Renal cortical epithelial cell (primary cell): Measurements from ENCODE around the gene DIAPH3. TPM values are rescaled to one million over a fixed set of nuclear protein-coding genes. Genes with fewer than 3 reads are reported as not detected.

Experiments
- DNase-seq: peaks from one replicate; pipeline ENCODE4 v3.0.0-alpha.2; 2011; ENCODE audit warnings: low read depth
- total RNA-seq: library from RNA; depleted of rRNA; stranded (reverse); fragments of >200 nt; gene quantifications from 2 replicates; pipeline ENCODE4 v1.2.3, GENCODE V29; 2014

Gene DIAPH3
- total RNA-seq, 1 donor from 2014 or later = 20.8 TPM

DNA sequence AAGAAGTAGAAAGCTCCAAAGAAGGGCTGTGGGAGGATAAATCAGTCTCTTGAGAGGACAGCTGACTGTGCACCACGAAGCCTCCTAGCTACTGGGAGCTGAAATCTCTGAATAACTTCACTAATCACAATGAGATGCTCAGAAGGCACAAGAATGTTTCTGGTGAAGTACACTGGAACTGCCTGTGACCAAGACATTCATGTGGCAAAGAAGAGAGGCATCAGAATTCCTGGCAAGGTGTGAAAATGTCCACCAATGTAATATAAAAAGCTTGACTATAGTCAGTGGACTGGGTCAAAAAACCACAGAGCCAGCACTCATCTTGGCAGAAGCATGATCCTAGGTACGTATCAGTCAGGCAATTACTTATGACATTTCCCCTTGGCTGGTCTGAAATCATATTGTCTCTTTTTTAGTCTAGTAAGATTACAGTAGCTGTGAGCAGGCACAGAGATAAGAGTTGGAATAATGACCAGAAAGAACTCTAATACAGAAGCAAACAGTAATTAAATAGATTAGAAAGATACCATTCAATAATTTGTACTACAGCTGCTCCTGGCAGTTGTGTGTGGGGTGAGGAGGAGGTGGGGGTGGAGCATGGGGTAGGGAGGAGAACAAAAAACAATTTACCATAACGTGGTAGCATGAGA, 434.7 kb downstream of the DIAPH3 start:
- DNase-seq = peak; percentile 48

DNA sequence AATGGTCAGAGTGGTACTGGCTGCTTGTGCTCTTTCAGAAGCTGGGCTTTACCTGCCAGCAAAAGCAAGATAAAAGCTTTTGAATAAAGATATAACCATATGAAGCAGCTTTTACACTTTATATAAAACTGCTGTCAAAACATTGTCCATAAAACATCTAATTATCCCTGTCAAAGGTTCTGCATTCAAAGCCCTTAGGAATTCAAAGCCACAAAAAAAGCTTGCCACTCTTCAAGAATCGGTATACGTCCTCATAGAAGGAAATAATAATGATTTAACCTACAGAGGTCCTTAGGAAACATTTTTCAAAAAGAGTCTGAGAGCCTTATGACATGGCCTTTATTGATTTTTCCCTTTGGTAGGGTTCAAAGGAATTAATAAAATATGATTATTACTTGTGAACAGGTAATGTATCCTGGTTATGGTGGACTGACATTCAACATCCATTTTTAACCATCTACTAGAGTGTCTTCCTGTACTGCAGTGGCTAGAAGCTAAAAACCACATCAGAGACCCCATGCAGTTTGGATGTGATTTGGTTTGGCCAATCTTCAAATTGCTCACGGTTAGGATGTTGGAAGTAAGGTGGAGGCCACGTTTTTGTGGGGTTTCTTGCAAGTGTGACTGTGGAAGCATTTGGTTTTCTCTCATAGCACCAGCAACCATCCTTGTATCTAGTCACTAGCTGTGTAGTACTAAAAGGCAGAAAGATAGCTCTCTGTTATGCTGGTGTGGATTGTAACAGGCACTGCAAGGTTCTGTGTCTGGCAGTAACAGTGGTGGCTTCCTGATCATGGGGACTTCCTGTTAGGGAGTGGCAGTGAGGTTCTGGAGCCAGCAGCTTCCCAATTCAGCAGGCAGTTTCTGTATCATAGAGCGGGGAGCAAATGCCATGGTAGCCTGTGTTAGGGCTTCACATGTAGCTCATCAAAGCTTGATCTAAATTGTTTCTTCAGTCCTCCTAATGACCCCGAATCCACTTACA, 441.5 kb downstream of the DIAPH3 start:
- DNase-seq = no peak

DNA sequence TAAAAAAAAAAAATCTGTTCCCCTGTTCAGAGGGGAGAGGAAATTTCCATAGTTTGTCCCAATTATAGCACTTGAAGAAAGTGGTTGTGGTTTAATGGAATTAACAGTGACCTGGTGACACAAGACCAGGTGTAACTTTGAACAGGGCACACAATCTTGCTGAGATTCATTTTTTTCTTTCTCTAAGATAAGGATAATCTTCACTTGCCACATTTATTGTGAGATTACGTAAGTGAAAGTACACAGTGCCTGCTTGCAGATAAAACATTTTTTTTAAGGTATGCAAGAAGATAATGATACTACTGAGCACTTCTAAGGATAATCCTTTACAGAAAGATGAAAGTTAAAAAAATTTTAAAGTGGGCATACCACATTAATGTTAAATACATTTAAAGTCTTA, 448.1 kb downstream of the DIAPH3 start:
- DNase-seq = no peak

DNA sequence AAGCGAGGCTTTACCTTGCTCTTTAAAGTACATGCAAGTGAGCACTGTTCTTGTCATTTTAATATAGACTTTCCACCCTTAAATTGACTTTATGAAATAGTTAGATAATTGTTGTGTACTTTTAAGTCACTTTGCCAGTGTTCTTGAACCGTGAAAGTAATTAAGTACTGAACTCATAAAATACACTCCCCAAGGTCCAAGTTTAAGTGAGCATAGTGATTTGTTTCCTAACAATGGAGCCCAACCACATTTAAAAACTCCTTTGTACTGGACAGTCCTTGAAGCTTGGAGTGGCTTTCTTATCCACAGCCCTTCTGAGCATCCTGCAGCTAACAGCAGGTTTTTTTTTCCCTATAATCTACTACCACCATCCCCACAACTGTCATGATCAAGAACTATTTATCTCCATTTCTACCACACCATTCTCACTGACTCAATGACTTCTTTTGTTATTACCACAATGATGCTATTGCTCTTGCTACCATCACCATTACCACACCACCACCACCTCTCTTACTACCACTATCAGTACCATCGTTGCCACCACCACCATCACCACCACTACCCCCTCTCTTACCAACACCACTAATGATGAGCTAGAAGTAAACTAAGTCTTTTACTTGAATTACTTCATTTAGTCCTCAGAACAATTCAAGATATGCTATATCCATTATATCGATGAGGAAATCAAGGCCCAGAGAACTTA, 452.6 kb downstream of the DIAPH3 start:
- DNase-seq = peak; percentile 67

DNA sequence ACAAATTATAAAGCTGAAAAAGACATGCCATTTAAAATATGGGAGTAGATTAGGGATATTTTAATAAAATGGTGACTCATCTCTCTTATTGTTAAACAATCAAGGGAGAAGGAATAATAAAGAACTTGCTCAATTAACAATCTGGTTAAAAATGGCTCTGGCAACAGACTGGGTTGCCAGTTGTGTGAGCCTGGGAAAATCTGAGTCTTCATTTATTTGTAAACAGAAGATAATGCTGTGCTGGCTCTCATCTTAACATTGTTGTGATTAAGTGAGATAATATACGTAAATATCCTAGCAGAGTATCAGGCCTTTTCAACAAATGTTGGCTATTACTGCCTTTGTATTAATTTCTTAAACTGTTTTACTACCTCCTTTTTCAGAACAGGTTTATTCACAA, 453.3 kb downstream of the DIAPH3 start:
- no peak for DNase-seq

DNA sequence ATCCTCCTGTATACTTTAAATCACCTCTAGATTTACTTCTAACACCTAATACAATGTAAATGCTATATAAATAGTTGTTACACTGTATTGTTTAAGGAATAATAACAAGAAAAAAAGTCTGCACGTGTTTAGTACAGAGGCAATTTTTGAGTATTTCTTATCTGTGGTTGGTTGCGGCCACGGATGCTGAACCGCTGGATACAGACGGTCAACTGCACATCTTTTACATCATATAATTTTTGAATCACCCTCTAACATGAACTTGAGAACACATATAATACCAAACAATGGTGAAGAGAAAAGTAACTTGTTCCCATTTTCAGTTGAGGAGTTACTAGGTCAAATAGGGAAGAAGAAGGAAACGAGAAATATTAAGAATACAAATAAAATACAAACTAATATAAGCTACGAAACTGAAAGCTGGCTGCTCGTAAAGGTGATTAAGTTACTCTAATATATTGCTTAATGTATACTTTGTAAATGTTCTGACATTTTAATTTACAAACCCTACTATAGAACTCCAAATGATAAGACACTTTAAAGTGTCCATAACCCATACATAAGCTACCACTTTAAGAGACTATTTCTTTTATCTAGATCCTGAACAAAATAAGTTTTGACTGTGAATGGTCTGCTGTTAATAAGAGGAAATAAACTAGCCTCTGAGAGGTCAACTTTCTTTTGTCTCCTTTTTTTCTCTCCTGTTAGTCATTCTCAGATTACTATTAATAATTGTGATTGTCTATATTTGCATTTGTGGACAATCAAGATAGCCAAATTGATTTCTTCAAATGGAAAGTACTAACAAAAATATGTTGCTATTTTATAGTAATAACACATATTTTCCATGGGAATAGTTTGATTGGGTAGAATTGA, 457.4 kb downstream of the DIAPH3 start:
- DNase-seq = no peak

DNA sequence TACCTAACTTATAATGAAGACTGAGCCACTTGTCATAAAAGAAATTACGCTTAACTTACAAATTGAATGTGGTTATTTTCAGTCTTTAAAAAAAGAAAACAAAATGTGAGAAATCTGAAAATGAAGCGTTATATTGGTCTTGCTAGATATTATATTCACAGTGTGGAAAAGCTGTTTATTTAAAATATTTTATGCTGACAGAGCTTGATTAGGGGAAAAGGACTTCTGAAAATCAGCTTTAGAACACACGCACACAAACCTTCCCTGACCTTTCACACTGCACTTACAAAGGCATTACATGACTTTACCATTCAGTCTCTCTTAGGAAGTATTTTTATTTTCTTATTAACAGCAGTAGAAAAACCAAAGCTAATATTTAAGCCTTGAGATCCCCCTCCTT, 461.5 kb downstream of the DIAPH3 start:
- DNase-seq = no peak

DNA sequence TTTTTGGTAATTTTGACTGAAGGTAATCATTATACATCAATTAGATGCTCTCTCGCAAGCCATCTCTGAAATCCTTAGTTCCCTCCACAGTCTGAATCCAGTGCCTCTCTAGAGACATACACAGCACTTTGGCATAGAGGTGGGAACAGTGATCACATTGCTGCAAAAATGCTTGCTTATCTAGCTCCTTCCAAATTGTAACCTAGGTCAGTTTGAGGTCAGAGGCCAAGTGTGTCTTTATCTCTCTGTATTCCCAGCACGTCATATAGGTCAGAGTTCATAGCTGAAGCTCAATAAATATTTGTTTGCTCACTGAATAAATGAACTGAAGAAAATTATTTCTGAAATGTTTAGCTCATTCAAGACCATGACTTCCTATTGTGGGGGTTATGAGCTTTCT, 462.5 kb downstream of the DIAPH3 start:
- DNase-seq = no peak

DNA sequence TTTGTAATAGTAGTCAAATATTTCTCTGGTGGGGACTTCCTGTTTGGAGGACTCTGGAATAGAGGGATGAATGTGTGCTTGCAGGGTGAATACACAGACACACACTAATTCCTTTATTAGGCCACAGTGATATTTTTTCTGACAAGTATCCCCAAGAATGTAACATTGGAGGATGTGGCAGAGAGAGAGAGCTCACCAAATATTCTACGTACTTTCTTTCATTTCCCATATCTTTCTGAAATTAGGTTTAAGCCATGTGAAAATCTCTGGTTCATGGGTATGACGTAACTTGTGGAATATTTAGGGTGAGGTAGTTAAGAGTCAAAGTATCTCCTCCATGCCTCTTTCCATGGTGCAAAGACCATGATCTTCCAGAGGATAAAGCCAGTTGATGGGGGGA, 463.4 kb downstream of the DIAPH3 start:
- no peak for DNase-seq

DNA sequence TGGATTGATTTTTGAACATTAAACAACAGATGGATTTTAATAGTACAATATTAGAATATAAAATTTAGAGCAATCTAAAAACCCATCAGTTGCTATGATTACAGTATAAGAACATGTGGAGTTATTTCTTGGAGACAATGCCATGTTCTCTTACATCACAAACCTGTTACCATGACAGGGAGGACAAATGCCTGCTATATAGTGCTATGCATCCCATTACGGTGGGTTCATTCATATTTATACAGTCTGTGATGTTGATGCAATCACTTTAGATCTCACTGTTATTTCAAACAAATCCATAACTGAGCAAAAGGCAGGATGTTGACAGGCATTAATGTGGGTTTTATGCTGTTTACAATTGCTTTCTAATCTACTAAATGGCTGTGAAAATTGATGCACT, 467.5 kb downstream of the DIAPH3 start:
- no peak for DNase-seq

DNA sequence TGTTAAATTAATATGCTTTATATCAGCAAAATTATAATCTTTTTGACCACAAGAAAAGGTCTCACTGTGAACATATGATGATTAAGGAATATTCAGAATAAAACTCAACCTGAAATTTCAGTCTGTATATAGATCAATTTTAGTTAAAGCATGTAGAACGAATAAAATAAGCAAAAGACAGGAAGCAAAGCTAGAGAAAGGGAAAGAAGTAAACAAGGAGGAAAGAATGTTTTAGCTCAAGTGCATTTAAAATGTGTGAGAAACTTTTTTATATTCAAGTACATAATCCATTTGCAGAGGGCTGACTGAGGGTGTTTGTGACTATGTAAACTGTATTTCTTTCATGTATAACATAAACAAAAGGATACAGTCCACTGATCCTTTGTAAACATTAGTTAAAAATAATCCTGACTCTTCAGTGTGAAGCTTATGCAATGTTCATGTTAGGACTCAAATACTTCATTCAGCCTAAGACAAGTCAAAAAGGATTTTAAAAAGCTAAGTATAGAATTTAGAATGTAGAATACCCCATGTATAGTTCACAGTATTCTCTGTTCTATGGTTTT, 472.1 kb downstream of the DIAPH3 start:
- DNase-seq = peak; percentile 65

DNA sequence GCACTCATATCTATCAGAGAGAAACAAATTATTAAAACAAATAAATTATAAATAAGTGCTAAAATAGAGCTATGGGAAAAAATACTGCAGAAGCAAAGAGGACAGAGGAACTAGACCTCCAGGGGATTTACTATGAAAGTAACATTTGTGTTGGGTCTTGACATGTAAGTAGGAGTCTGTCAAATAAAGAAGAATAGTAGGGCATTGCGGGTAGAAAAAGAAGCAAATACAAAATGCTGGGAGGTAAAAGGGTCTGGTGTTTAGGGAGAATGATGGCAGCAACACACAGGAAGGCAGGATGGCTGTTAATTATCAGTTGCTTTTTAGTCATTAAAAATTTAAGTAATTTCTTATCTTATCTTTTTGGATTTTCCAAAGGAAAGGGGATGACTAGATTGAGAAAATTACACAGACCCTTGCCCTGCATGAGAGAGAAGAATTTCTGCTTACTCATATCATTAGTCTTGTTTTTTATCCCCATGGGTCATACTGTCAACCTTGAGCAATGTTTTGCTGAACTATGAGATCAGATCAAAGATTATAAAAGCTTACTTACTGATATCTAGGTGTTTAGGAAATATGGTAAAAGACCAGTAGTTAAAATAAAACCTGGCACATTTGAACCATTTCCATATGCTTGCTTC, 472.7 kb downstream of the DIAPH3 start:
- peak; percentile 47 for DNase-seq

DNA sequence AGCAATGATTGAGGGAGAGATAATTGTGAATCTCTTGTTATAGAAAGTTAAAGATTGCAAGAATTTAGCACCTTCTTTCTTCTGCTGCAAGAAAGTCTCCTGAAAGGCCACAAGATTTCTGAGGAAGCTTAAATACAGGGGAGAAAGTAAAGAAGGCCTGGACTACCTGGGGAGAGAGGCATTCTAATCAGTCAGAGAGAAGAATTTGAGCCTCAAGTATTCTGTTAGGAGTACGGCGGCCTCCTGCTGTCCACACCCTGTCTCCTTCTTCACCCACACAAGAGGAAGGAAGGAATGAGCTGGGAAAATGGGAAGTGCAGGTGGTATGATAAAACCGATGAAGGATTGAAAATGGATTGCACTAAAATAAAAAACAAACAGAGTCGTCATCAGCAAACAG, 474.7 kb downstream of the DIAPH3 start:
- no peak for DNase-seq

DNA sequence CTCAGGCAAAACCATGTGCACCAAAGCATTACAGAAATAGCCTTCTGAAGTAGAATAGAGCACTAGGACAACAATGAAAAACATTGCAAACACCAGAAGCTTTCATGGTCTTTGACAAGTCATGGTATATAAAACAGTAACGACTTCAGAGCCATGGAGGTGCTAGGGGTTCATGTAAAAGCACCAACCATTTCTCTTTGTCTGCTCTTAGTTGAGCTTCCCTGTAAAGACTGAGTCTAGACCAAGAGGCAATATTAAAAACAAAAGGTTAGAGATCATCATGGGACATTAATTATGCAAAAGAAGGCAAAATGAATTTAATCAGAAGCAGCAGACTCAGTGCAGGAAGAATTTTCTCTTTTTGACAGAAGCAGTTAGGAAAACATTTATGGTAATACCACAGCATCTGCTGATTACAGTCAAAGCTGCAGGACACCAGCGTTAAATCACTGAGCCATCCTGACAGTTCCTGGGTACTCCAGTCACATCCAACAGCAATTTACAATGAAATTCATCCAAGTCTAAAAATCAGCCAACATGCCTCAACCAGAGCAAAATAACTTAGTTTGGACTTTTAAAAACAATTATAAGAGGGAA, 476.8 kb downstream of the DIAPH3 start:
- DNase-seq = no peak

DNA sequence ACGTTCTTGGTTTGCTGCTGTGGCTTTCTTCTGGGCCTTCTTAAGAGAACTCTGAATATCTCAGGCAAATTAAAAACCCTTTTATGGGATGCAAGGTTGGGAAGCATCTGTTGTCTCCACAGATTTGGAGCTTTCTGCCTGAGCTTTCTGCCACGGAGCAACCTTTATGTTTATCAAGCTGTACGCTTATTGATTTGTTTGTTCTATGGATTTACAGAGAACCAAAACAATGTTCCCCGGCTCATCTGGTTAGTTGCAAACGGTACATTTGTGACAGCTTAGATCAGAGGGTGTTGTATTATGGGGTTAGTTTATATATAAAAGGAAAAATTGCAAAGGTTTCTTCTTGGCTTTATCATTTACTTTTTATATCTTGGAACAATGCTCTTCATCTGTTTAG, 479.6 kb downstream of the DIAPH3 start:
- DNase-seq = no peak

DNA sequence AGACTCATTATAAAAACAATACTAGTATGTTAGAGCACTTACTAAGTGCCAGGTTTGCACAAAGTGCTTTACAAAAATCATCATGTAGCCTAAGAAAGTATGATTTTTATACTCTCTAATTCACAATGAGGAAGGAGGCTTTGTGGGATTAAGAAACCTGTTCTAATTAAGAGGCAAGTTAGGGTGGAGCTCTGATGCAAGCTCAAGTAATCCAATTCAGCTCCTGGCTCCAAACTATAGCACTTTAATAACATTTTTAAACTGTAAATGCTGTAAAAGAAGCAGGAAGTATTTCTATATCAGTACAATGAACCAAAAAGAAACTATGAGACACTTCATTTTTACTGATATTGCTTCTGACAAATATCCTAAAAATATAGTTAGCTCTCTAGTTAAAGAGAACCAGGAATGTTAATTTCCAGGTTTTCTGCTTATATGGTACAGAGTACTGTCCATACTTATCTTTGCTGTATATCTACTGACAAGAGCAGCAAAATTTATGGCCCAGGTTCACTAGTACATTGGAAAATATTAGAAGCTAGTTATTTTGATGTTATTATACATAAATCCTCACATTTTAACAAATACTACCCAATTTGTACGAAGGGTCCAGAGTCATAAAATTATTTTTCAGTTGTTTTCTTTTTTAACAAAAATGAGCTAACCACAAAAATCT, 482.0 kb downstream of the DIAPH3 start:
- no peak for DNase-seq

DNA sequence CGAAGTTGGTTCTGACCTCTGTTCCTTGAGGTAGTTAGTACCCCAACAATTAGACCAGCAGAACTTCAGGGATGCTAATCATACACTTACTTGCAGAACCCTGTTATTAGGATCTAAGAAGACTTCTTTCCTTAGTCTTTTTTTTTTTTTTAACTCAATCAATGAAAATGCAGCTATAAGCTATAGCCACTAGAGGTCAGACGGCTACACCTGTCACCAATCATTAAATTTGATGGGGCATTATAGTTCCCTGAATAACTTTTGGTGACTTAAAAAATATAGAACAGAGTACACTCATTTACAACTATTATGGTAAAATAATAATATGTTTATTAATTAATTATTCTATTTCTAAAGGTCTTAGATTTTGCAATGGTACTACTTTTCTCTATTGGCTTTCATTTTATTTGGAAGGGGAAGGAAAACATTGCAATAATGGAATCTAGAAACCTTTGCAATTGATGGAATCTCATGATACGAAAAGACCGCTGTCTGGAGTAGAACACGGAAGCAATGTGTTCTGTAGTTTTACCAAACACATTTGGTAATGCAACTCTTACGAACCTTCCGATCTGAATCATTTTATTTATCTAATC, 483.2 kb downstream of the DIAPH3 start:
- DNase-seq = peak; percentile 42

DNA sequence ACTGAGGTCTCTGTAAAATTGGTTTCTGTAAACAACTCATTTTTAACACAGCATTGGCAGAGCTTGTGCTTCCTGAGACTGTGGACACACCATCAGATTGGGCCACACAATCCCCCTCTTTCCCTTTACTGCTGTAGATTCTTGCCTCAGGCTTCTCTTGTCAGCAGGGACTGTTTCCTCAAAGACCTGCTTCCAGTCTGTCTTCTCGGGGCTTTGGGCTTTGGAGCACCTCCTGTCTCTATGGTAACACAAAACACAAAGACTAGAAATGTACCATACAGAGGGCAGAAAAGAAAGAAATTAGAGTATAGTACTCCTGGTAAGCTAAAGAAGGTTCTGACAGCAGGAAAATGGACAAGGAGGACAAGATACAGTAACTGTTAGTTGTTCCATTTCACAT, 484.5 kb downstream of the DIAPH3 start:
- no peak for DNase-seq
